ENCODE measurements around the gene OARD1.
A peak's percentile ranks its signal among the peaks of the same experiment; 100 is the strongest.
"Not testable (repeated sequence)": the region's sequence is repeated elsewhere in the genome, so short reads cannot be mapped to it uniquely, and the experiment has no call there.

OARD1 gene

GRCh38 chr6:41071923-41072835, at the start of gene OARD1:
OARD1 (minus strand) TSS chr6:41072356; CDS start chr6:41071634, 722 bp downstream.
- Mint-ChIP-seq H3K27ac (peak within 1 kb of the TSS; percentile 96), H3K36me3 (ENCODE audit: low read depth) (peaks cover 37% of the 10 kb centered on the region), H3K4me3 (peak within 1 kb of the TSS; percentile 93), H3K9me3 (no peaks in the 10 kb centered on the region), H3K4me1 (peaks cover 55% of the 10 kb centered on the region), H3K27me3 (no peaks in the 10 kb centered on the region)
- peak; percentile 84 for ATAC-seq
- peak; percentile 99 for DNase-seq

- no peak overlapping the region for H3K4me3 Mint-ChIP-seq
- H3K27ac Mint-ChIP-seq: no peak overlapping the region
- H3K36me3 Mint-ChIP-seq (ENCODE audit: low read depth): peaks cover 10% of the 10 kb centered on the region
- no peaks in the 10 kb centered on the region for H3K27me3 Mint-ChIP-seq
- ATAC-seq: no peak
- no peaks in the 10 kb centered on the region for H3K4me1 Mint-ChIP-seq
- H3K9me3 Mint-ChIP-seq: no peaks in the 10 kb centered on the region
- DNase-seq: no peak
Observed at GRCh38 chr6:41120058-41120457, 47.9 kb upstream of the OARD1 start.

GRCh38 chr6:41119508-41119907, 47.4 kb upstream of the OARD1 start:
- Mint-ChIP-seq H3K36me3 (ENCODE audit: low read depth) (peaks cover 8% of the 10 kb centered on the region), H3K27ac (no peak overlapping the region), H3K4me3 (no peak overlapping the region), H3K9me3 (no peaks in the 10 kb centered on the region), H3K27me3 (no peaks in the 10 kb centered on the region), H3K4me1 (no peaks in the 10 kb centered on the region)
- DNase-seq (no peak), ATAC-seq (no peak)

DNA sequence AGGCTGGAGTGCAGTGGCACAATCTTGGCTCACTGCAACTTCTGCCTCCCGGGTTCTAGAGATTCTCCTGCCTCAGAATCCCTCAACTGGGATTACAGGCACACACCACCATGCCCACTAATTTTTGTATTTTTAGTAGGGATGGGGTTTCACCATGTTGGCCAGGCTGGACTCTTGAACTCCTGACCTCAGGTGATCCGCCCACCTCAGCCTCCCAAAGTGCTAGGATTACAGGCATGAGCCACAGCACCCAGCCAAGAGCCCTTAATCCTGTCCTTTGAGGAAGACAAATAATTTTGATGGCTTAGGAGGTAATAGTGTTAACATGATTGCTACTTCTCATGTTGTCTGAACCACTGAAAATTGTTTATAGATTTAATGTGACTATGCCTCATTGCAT, 42.9 kb upstream of the OARD1 start:
- not testable (repeated sequence) for H3K27ac Mint-ChIP-seq; H3K4me3 Mint-ChIP-seq; ATAC-seq; H3K27me3 Mint-ChIP-seq; H3K9me3 Mint-ChIP-seq; H3K4me1 Mint-ChIP-seq; H3K36me3 Mint-ChIP-seq (ENCODE audit: low read depth); DNase-seq

DNA sequence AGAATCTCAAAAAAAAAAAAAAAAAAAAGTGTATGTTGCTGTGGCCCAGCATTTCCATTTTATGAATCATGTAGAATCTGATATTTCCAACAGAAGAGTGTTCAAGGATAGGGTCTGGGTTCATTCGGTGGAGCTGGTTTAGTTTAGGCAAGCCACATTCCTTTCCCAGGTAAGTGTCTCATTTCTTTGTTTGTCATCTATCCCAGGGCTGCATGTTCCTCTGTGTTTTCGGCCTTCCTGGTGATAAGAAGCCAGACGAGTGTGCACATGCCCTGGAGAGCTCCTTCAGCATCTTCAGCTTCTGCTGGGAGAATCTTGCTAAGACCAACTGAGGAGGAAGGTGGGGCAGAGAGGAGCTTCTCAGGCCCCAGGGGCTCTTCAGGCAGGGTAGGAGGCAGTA, 38.9 kb upstream of the OARD1 start:
- Mint-ChIP-seq H3K27ac (no peak overlapping the region), H3K4me1 (no peaks in the 10 kb centered on the region), H3K27me3 (no peaks in the 10 kb centered on the region), H3K4me3 (no peak overlapping the region), H3K9me3 (no peaks in the 10 kb centered on the region), H3K36me3 (ENCODE audit: low read depth) (no peaks in the 10 kb centered on the region)
- DNase-seq: no peak
- ATAC-seq: no peak

GRCh38 chr6:41103847-41104246, 31.7 kb upstream of the OARD1 start:
- no peak overlapping the region for H3K4me3 Mint-ChIP-seq
- H3K27ac Mint-ChIP-seq: no peak overlapping the region
- H3K4me1 Mint-ChIP-seq: peaks cover 9% of the 10 kb centered on the region
- H3K36me3 Mint-ChIP-seq (ENCODE audit: low read depth): peaks cover 23% of the 10 kb centered on the region
- no peaks in the 10 kb centered on the region for H3K27me3 Mint-ChIP-seq
- DNase-seq: no peak
- H3K9me3 Mint-ChIP-seq: no peaks in the 10 kb centered on the region
- ATAC-seq: no peak

GRCh38 chr6:41100871-41101287, 28.7 kb upstream of the OARD1 start:
- Mint-ChIP-seq H3K4me1 (peaks cover 11% of the 10 kb centered on the region), H3K9me3 (no peaks in the 10 kb centered on the region), H3K27me3 (no peaks in the 10 kb centered on the region), H3K27ac (no peak overlapping the region), H3K4me3 (peak overlapping the region; percentile 30), H3K36me3 (ENCODE audit: low read depth) (peaks cover 49% of the 10 kb centered on the region)
- ATAC-seq (peak; percentile 70), DNase-seq (peak; percentile 34)

- H3K36me3 Mint-ChIP-seq (ENCODE audit: low read depth): peaks cover 68% of the 10 kb centered on the region
- peak overlapping the region; percentile 0 for H3K27ac Mint-ChIP-seq
- H3K27me3 Mint-ChIP-seq: no peaks in the 10 kb centered on the region
- no peaks in the 10 kb centered on the region for H3K9me3 Mint-ChIP-seq
- ATAC-seq (no peak), DNase-seq (no peak)
- H3K4me1 Mint-ChIP-seq: peaks cover 11% of the 10 kb centered on the region
- H3K4me3 Mint-ChIP-seq: no peak overlapping the region
Observed at GRCh38 chr6:41098366-41098765, 26.2 kb upstream of the OARD1 start.

GRCh38 chr6:41097467-41098090, 25.4 kb upstream of the OARD1 start:
- DNase-seq: no peak
- Mint-ChIP-seq H3K4me1 (peaks cover 11% of the 10 kb centered on the region), H3K4me3 (no peak overlapping the region), H3K27me3 (no peaks in the 10 kb centered on the region), H3K27ac (peak overlapping the region; percentile 0), H3K36me3 (ENCODE audit: low read depth) (peaks cover 71% of the 10 kb centered on the region), H3K9me3 (no peaks in the 10 kb centered on the region)
- ATAC-seq: no peak

GRCh38 chr6:41093729-41094128, 21.6 kb upstream of the OARD1 start:
- Mint-ChIP-seq H3K27ac (no peak overlapping the region), H3K4me1 (peaks cover 2% of the 10 kb centered on the region), H3K36me3 (ENCODE audit: low read depth) (peaks cover 71% of the 10 kb centered on the region), H3K4me3 (no peak overlapping the region), H3K27me3 (no peaks in the 10 kb centered on the region), H3K9me3 (no peaks in the 10 kb centered on the region)
- DNase-seq (no peak), ATAC-seq (no peak)

DNA sequence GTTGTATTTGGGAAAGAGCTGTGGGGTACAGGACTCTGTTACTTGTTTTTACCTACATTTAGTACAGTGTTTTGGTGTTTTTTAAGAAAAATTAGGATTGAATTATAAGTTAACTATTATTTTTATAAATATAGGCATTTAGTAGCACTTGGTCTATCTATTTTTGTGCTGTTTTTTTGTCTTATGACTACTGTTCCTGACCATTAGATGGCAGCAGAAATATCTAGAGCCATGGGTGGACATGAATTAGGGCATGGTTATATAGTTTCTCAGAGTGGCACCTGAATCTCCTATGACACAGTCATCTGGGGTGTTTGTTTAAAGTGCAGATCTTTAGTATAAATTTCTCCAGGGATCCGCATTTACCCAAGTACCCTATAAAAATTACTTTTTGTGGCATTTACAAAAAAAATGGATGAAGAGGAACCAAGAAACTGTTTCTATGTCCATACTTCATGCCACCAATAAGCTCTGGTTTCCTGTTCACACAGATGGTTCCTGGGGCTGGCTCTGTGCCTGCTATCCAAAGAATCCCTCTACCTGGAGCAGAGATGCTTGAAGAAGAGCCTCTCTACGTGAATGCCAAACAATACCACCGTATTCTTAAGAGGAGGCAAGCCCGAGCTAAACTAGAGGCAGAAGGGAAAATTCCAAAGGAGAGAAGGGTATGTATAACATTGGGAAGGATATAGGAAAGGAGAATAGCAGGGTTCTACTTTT, 20.4 kb upstream of the OARD1 start:
- Mint-ChIP-seq H3K9me3 (no peaks in the 10 kb centered on the region), H3K27ac (no peak overlapping the region), H3K36me3 (ENCODE audit: low read depth) (peaks cover 66% of the 10 kb centered on the region), H3K4me1 (no peaks in the 10 kb centered on the region), H3K27me3 (no peaks in the 10 kb centered on the region), H3K4me3 (no peak overlapping the region)
- no peak for DNase-seq
- no peak for ATAC-seq

GRCh38 chr6:41090841-41091761, 18.9 kb upstream of the OARD1 start:
- no peaks in the 10 kb centered on the region for H3K27me3 Mint-ChIP-seq
- no peaks in the 10 kb centered on the region for H3K9me3 Mint-ChIP-seq
- ATAC-seq (no peak), DNase-seq (no peak)
- no peak overlapping the region for H3K27ac Mint-ChIP-seq
- H3K4me1 Mint-ChIP-seq: no peaks in the 10 kb centered on the region
- no peak overlapping the region for H3K4me3 Mint-ChIP-seq
- peaks cover 59% of the 10 kb centered on the region for H3K36me3 Mint-ChIP-seq (ENCODE audit: low read depth)

DNA sequence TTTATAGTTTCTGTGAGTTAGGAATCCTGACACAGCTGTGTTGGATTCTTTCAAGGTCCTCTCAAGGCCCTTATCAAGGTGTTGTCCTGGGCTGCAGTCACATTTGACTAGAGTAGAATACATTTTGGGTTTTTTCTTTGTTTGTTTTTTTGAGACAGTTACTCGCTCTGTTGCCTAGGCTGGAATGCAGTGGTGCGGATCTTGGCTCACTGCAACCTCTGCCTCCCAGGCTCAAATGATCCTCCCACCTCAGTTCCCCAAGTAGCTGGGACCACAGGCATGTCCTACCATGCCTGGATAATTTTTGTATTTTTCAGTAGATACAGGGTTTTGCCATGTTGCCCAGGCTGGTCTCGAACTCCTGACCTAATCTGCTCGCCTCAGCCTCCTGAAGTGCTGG, 16.3 kb upstream of the OARD1 start:
- Mint-ChIP-seq H3K36me3 (ENCODE audit: low read depth) (peaks cover 57% of the 10 kb centered on the region), H3K4me3 (no peak overlapping the region), H3K9me3 (no peaks in the 10 kb centered on the region), H3K4me1 (no peaks in the 10 kb centered on the region), H3K27ac (no peak overlapping the region), H3K27me3 (no peaks in the 10 kb centered on the region)
- DNase-seq: no peak
- no peak for ATAC-seq

GRCh38 chr6:41085182-41085581, 13.0 kb upstream of the OARD1 start:
- no peaks in the 10 kb centered on the region for H3K9me3 Mint-ChIP-seq
- H3K27ac Mint-ChIP-seq: no peak overlapping the region
- no peak for ATAC-seq
- no peak overlapping the region for H3K4me3 Mint-ChIP-seq
- H3K36me3 Mint-ChIP-seq (ENCODE audit: low read depth): peaks cover 57% of the 10 kb centered on the region
- DNase-seq: no peak
- H3K27me3 Mint-ChIP-seq: no peaks in the 10 kb centered on the region
- H3K4me1 Mint-ChIP-seq: peaks cover 19% of the 10 kb centered on the region
